ENCODE data around the gene RAPGEF1. TPM values are rescaled to one million over a fixed set of nuclear protein-coding genes. Genes with fewer than 3 reads are reported as not detected.
"Not testable (repeated sequence)": the region's sequence is repeated elsewhere in the genome, so short reads cannot be mapped to it uniquely, and the experiment has no call there.

Gene RAPGEF1
- 22.1 and 24.4 TPM in 2 replicates for polyA plus RNA-seq (2014; cell fraction: cytosol; rRNA removed)
- 14.7 and 19.5 TPM in 2 replicates for polyA plus RNA-seq (2014; cell fraction: nucleus; rRNA removed)

GRCh38 chr9:131739959-131740648 is at the start of gene RAPGEF1:
Gene RAPGEF1, minus strand, starts transcription at chr9:131740076. Its CDS starts 246 bp downstream, at chr9:131739830.
- DNase-seq (ENCODE audit: low spot score), result no peak

GRCh38 chr9:131788851-131789250 is 49.0 kb upstream of the RAPGEF1 start:
- no peak for DNase-seq (ENCODE audit: low spot score)

GRCh38 chr9:131787838-131788237 is 48.0 kb upstream of the RAPGEF1 start:
- DNase-seq (ENCODE audit: low spot score), result no peak

GRCh38 chr9:131784748-131785501 is 45.0 kb upstream of the RAPGEF1 start:
- no peak for DNase-seq (ENCODE audit: low spot score)

GRCh38 chr9:131781069-131781468 is 41.2 kb upstream of the RAPGEF1 start:
- no peak for DNase-seq (ENCODE audit: low spot score)

GRCh38 chr9:131776473-131776872 is 36.6 kb upstream of the RAPGEF1 start:
- DNase-seq (ENCODE audit: low spot score), result no peak

GRCh38 chr9:131776036-131776435 is 36.2 kb upstream of the RAPGEF1 start:
- no peak for DNase-seq (ENCODE audit: low spot score)

GRCh38 chr9:131774636-131775035 is 34.8 kb upstream of the RAPGEF1 start:
- DNase-seq (ENCODE audit: low spot score), result no peak

- DNase-seq (ENCODE audit: low spot score), result no peak
These were observed 34.1 kb upstream of the RAPGEF1 start for GRCh38 chr9:131773911-131774379.

- DNase-seq (ENCODE audit: low spot score), result no peak
These were observed 33.1 kb upstream of the RAPGEF1 start for GRCh38 chr9:131772940-131773339.

- no peak for DNase-seq (ENCODE audit: low spot score)
These were observed 31.8 kb upstream of the RAPGEF1 start for GRCh38 chr9:131771646-131772045.

GRCh38 chr9:131769361-131769760 is 29.5 kb upstream of the RAPGEF1 start:
- DNase-seq (ENCODE audit: low spot score), result no peak

GRCh38 chr9:131764568-131764967 is 24.7 kb upstream of the RAPGEF1 start:
- no peak for DNase-seq (ENCODE audit: low spot score)

GRCh38 chr9:131762356-131762932 is 22.6 kb upstream of the RAPGEF1 start:
- peak; percentile 86 for DNase-seq (ENCODE audit: low spot score)

- DNase-seq (ENCODE audit: low spot score), result no peak
These were observed 19.3 kb upstream of the RAPGEF1 start for GRCh38 chr9:131759017-131759647.

GRCh38 chr9:131757549-131757948 is 17.7 kb upstream of the RAPGEF1 start:
- DNase-seq (ENCODE audit: low spot score), result no peak

- peak; percentile 85 for DNase-seq (ENCODE audit: low spot score)
These were observed 15.8 kb upstream of the RAPGEF1 start for GRCh38 chr9:131755541-131756198.

GRCh38 chr9:131754846-131755245 is 15.0 kb upstream of the RAPGEF1 start:
- DNase-seq (ENCODE audit: low spot score), result no peak

GRCh38 chr9:131753751-131754150 is 13.9 kb upstream of the RAPGEF1 start:
- not testable (repeated sequence) for DNase-seq (ENCODE audit: low spot score)

GRCh38 chr9:131752231-131752884 is 12.5 kb upstream of the RAPGEF1 start:
- no peak for DNase-seq (ENCODE audit: low spot score)

Measured in SK-N-DZ (cell line).